Measurements from ENCODE around the gene SLC25A41. TPM values are rescaled to one million over a fixed set of nuclear protein-coding genes. Genes with fewer than 3 reads are reported as not detected.
A peak's percentile ranks its signal among the peaks of the same experiment; 100 is the strongest.

The SLC25A41 gene
- total RNA-seq, 4 donors from 2014 or later, result 0.52 TPM; not detected in 3

DNA sequence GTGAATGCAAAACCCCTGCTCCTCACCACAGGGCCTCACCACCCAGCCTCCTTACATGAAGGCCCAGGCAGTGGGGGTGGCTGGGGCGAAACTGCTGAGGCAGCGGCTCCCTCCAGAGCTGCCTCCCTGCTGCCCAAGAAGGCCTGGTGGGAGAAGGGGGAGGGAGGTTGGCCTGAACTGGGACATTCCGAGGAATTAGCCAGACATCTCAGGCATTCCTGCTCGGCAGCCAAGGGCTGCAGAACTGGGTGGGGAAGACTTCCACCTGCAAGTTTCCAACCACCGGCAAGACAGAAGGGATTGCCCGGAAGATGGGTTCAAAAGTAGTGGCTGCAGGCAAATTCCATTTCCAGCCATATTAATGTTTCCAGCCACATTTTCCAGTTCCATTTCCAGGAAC lies 55.5 kb downstream of the SLC25A41 start:
- H3K4me3 ChIP-seq, result no peak overlapping the region
- H3K9me3 ChIP-seq, result no peaks in the 10 kb centered on the region
- DNase-seq, result peak; percentile 59 to 61
- H3K27ac ChIP-seq, result peak overlapping the region; percentile 6 to 22
- H3K27me3 ChIP-seq, result no peaks in the 10 kb centered on the region
- TF ChIP-seq POLR2A (IDR thresholded peaks at IDR 0.05) (no peak), CTCF (IDR thresholded peaks at IDR 0.05) (no peak)
- intact Hi-C loops (cut with DNase I; ENCODE audit: low total_unique reads), result no loop called here
- H3K4me1 ChIP-seq, result peaks cover 0 to 9% of the 10 kb centered on the region in 2 donors
- no peaks in the 10 kb centered on the region for H3K36me3 ChIP-seq

- intact Hi-C loops (cut with DNase I; ENCODE audit: low total_unique reads), result no loop called here
- H3K27me3 ChIP-seq, result no peaks in the 10 kb centered on the region
- no peaks in the 10 kb centered on the region for H3K9me3 ChIP-seq
- DNase-seq, result no peak
- peak overlapping the region; percentile 8 to 16 for H3K27ac ChIP-seq
- peaks cover 0 to 9% of the 10 kb centered on the region in 2 donors for H3K4me1 ChIP-seq
- TF ChIP-seq CTCF (IDR thresholded peaks at IDR 0.05) (no peak), POLR2A (IDR thresholded peaks at IDR 0.05) (no peak)
- no peaks in the 10 kb centered on the region for H3K36me3 ChIP-seq
- no peak overlapping the region for H3K4me3 ChIP-seq
Observed at GRCh38 chr19:6376512-6377190, 56.9 kb downstream of the SLC25A41 start.

Small RNA genes within 50 kb of the gene (microRNA-seq; reads per million reads assigned to microRNA genes)
- gene MIR3940 (ENCODE audit: borderline microRNAs expressed, borderline replicate concordance) (2.0 reads per million), gene MIR6790 (ENCODE audit: borderline microRNAs expressed, borderline replicate concordance) (not detected), gene MIR6885 (ENCODE audit: borderline microRNAs expressed, borderline replicate concordance) (not detected)

Small RNA genes within 50 kb of the gene (small RNA-seq; reads per million reads assigned to genes)
- gene MIR6790, result not detected
- gene MIR6885, result not detected

Other genes starting within 250 kb of the SLC25A41 start
- gene MLLT1, start 153.8 kb downstream of the SLC25A41 start, total RNA-seq, result 100 to 1,000 TPM in 1 of 4 donors, 10 to 100 TPM in 2, 1 to 10 TPM in 1; 5.9 to 103 (median 13.3) TPM
- gene ACER1, start 100.2 kb downstream of the SLC25A41 start, total RNA-seq, result under 1 TPM in 1 of 4 donors, not detected in 3; 0.61 TPM
- 10 to 100 TPM; 23.9 to 99.7 (median 52.1) TPM for gene CLPP, start 72.2 kb downstream of the SLC25A41 start, total RNA-seq
- gene ALKBH7, start 61.0 kb downstream of the SLC25A41 start, total RNA-seq, result 10 to 100 TPM; 17.4 to 84.8 (median 42.7) TPM
- 1 to 10 TPM in 2 of 4 donors, under 1 TPM in 1, not detected in 1; 0.26 to 2.2 (median 1.8) TPM for gene PSPN, start 57.8 kb downstream of the SLC25A41 start, total RNA-seq
- 10 to 100 TPM; 38.2 to 82.2 (median 61.8) TPM for gene GTF2F1, start 40.6 kb downstream of the SLC25A41 start, total RNA-seq
- 100 to 1,000 TPM in 2 of 4 donors, 10 to 100 TPM in 2; 23.5 to 259 (median 66.5) TPM for gene KHSRP, start 9.0 kb downstream of the SLC25A41 start, total RNA-seq
- gene SLC25A23, start 26.0 kb upstream of the SLC25A41 start, total RNA-seq, result 10 to 100 TPM; 13.8 to 69.1 (median 36.5) TPM
- gene CRB3, start 30.5 kb upstream of the SLC25A41 start, total RNA-seq, result 10 to 100 TPM in 1 of 4 donors, not detected in 3; 10.2 TPM
- 1 to 10 TPM in 2 of 4 donors, not detected in 2; 1.4 to 2.1 TPM for gene DENND1C, start 48.0 kb upstream of the SLC25A41 start, total RNA-seq
- gene TUBB4A, start 68.5 kb upstream of the SLC25A41 start, total RNA-seq, result 1 to 10 TPM in 2 of 4 donors, not detected in 2; 2.3 to 4.4 TPM
- gene TNFSF9, start 97.3 kb upstream of the SLC25A41 start, total RNA-seq, result under 1 TPM in 1 of 4 donors, not detected in 3; 0.28 TPM
- gene CD70, start 157.4 kb upstream of the SLC25A41 start, total RNA-seq, result 1 to 10 TPM in 1 of 4 donors, not detected in 3; 1.2 TPM
- gene TNFSF14, start 236.4 kb upstream of the SLC25A41 start, total RNA-seq, result 1 to 10 TPM in 1 of 4 donors, under 1 TPM in 2, not detected in 1; 0.28 to 3.1 (median 0.59) TPM